Superior temporal gyrus (tissue), 1 donor: ENCODE results near the gene MRGPRE.

Experiments used
- DNase-seq: peaks from one replicate; pipeline ENCODE4 v3.0.0-alpha.2; 2016; ENCODE audit errors: extremely low spot score

MRGPRE gene

GRCh38 chr11:3178349-3178748 lies 53.9 kb downstream of the MRGPRE start:
- DNase-seq: no peak

GRCh38 chr11:3177931-3178330 lies 54.3 kb downstream of the MRGPRE start:
- no peak for DNase-seq
